OCI-LY1 (cell line): ENCODE results near the gene DENND6A.

ENCODE experiments used
- H2AFZ ChIP-seq: fragments of 200-600 bp; sonication (generic), shearing (Covaris generic); 2 replicates; pipeline ENCODE4 v1.6.0; 2014; ENCODE audit warnings: antibody characterized with exemption, mild to moderate bottlenecking, low read length
- H3F3A ChIP-seq: fragments of 200-600 bp; sonication (generic), shearing (Covaris generic); 2 replicates; pipeline ENCODE4 v1.6.0; 2014; ENCODE audit warnings: mild to moderate bottlenecking, antibody characterized with exemption, low read length, moderate library complexity; ENCODE audit not compliant: insufficient read depth
- H3K27ac ChIP-seq: fragments of 200-600 bp; sonication (generic); 2 replicates; pipeline ENCODE4 v1.5.1; 2014; ENCODE audit warnings: low read length, mixed run types, mild to moderate bottlenecking, low read depth; ENCODE audit not compliant: poor library complexity, severe bottlenecking
- H3K27me3 ChIP-seq: fragments of 200-600 bp; sonication (generic); 2 replicates; pipeline ENCODE4 v1.6.0; 2014; ENCODE audit warnings: antibody characterized with exemption, mild to moderate bottlenecking, low read length, moderate library complexity; ENCODE audit not compliant: insufficient read depth
- H3K36me3 ChIP-seq: fragments of 200-600 bp; sonication (generic); 2 replicates; pipeline ENCODE4 v1.6.1; 2014; ENCODE audit warnings: mild to moderate bottlenecking, antibody characterized with exemption, low read length, moderate library complexity, mixed read lengths; ENCODE audit not compliant: insufficient read depth
- H3K4me1 ChIP-seq: fragments of 200-600 bp; sonication (generic); 2 replicates; pipeline ENCODE4 v1.5.1; 2014; ENCODE audit warnings: mild to moderate bottlenecking, low read length, moderate library complexity; ENCODE audit not compliant: insufficient read depth, severe bottlenecking
- H3K4me2 ChIP-seq: fragments of 200-600 bp; sonication (generic), shearing (Covaris generic); 2 replicates; pipeline ENCODE4 v1.6.1; 2014; ENCODE audit warnings: low read length
- H3K4me3 ChIP-seq: fragments of 200-600 bp; sonication (generic); 2 replicates; pipeline ENCODE4 v1.5.1; 2014; ENCODE audit warnings: low read length, low read depth, mild to moderate bottlenecking, mixed read lengths; ENCODE audit not compliant: poor library complexity, severe bottlenecking
- H3K79me2 ChIP-seq: fragments of 200-600 bp; shearing (Covaris generic); 2 replicates; pipeline ENCODE4 v1.6.1; 2016; ENCODE audit warnings: mixed run types, low read length, mixed read lengths; ENCODE audit not compliant: insufficient read depth
- H3K9ac ChIP-seq: fragments of 200-600 bp; sonication (generic), shearing (Covaris generic); 2 replicates; pipeline ENCODE4 v1.6.1; 2014; ENCODE audit warnings: mild to moderate bottlenecking, low read length, mixed read lengths
- H3K9me2 ChIP-seq: fragments of 200-600 bp; sonication (generic), shearing (Covaris generic); 2 replicates; pipeline ENCODE4 v1.6.1; 2014; ENCODE audit warnings: low read depth, mild to moderate bottlenecking, low read length, mixed read lengths
- H3K9me3 ChIP-seq: fragments of 200-600 bp; shearing (Covaris generic); 2 replicates; pipeline ENCODE4 v1.6.1; 2014; ENCODE audit warnings: low read length, mixed read lengths
- H4K20me1 ChIP-seq: fragments of 200-600 bp; sonication (generic), shearing (Covaris generic); 2 replicates; pipeline ENCODE4 v1.6.0; 2016; ENCODE audit warnings: mild to moderate bottlenecking, low read length; ENCODE audit not compliant: insufficient read depth
- CTCF ChIP-seq: fragments of 200-600 bp; sonication (generic), shearing (Covaris generic); IDR thresholded peaks from 2 replicates; pipeline ENCODE4 v1.5.1; 2017; ENCODE audit warnings: mild to moderate bottlenecking, antibody characterized with exemption, low read length, moderate library complexity, mixed read lengths
- EZH2 ChIP-seq: fragments of 200-600 bp; sonication (generic), shearing (Covaris generic); IDR thresholded peaks from 2 replicates; pipeline ENCODE4 v1.8.0; 2017; ENCODE audit warnings: borderline replicate concordance, mixed run types, mild to moderate bottlenecking, antibody characterized with exemption, low read length, moderate library complexity, mixed read lengths

DENND6A gene

GRCh38 chr3:57605683-57606082 is 87.2 kb downstream of the DENND6A start:
- Histone ChIP-seq H3K4me3 (no peak overlapping the region), H2AFZ (no peak overlapping the region), H4K20me1 (no peaks in the 10 kb centered on the region), H3K4me2 (no peak overlapping the region), H3K9ac (no peak overlapping the region), H3K79me2 (no peaks in the 10 kb centered on the region), H3K27me3 (no peaks in the 10 kb centered on the region), H3K4me1 (no peaks in the 10 kb centered on the region), H3K9me3 (peaks cover 9% of the 10 kb centered on the region; the same call in 1 of the 2 replicates), H3K9me2 (no peaks in the 10 kb centered on the region), H3K27ac (no peak overlapping the region), H3K36me3 (peaks cover 7% of the 10 kb centered on the region), H3F3A (no peaks in the 10 kb centered on the region)
- TF ChIP-seq EZH2 (no peak), CTCF (no peak)

- Histone ChIP-seq H3K4me1 (no peaks in the 10 kb centered on the region), H4K20me1 (no peaks in the 10 kb centered on the region), H3K9me3 (peaks cover 9% of the 10 kb centered on the region; the same call in 1 of the 2 replicates), H3F3A (no peaks in the 10 kb centered on the region), H3K9ac (no peak overlapping the region), H3K4me3 (no peak overlapping the region), H3K36me3 (peaks cover 7% of the 10 kb centered on the region), H3K27me3 (no peaks in the 10 kb centered on the region), H3K79me2 (no peaks in the 10 kb centered on the region), H2AFZ (no peak overlapping the region), H3K9me2 (no peaks in the 10 kb centered on the region), H3K27ac (no peak overlapping the region), H3K4me2 (no peak overlapping the region)
- TF ChIP-seq EZH2, result no peak
- no peak for TF ChIP-seq CTCF
These were observed 87.9 kb downstream of the DENND6A start for GRCh38 chr3:57604971-57605370.

- TF ChIP-seq CTCF (no peak), EZH2 (no peak)
- Histone ChIP-seq H3K9me2 (no peaks in the 10 kb centered on the region), H3K27ac (no peak overlapping the region), H3K4me2 (no peak overlapping the region), H4K20me1 (no peaks in the 10 kb centered on the region), H3K4me1 (peaks cover 17% of the 10 kb centered on the region), H3K36me3 (peaks cover 5% of the 10 kb centered on the region; the same call in 1 of the 2 replicates), H3K79me2 (peaks cover 26% of the 10 kb centered on the region), H3F3A (no peaks in the 10 kb centered on the region), H3K9me3 (peaks cover 5% of the 10 kb centered on the region; the same call in 1 of the 2 replicates), H3K4me3 (no peak overlapping the region), H2AFZ (no peak overlapping the region), H3K27me3 (no peaks in the 10 kb centered on the region), H3K9ac (no peak overlapping the region)
These were observed 92.7 kb downstream of the DENND6A start for GRCh38 chr3:57600195-57600594.
